Stimulated activated CD4-positive, alpha-beta T cell treated with anti-CD3 and anti-CD28 coated beads, TNF-alpha, amount 100 ng/mL, for 24 hours (primary cell): ENCODE results near the gene YBX1.
"Not testable (repeated sequence)": the region's sequence is repeated elsewhere in the genome, so short reads cannot be mapped to it uniquely, and the experiment has no call there.

Experiments used
- DNase-seq, 3 experiments: peaks; one replicate each; pipeline ENCODE4 v3.0.0-alpha.2; 2020; ENCODE audit warnings: low read depth in 3 of 3

The YBX1 gene

GRCh38 chr1:42748021-42748420, 65.8 kb downstream of the YBX1 start:
- no peak for DNase-seq

- no peak for DNase-seq
Measured at GRCh38 chr1:42748461-42749410, 66.5 kb downstream of the YBX1 start.

- DNase-seq: no peak
Measured at GRCh38 chr1:42750041-42750440, 67.8 kb downstream of the YBX1 start.

- DNase-seq: not testable (repeated sequence)
Measured at GRCh38 chr1:42751511-42752070, 69.4 kb downstream of the YBX1 start.

- no peak for DNase-seq
Measured at GRCh38 chr1:42752284-42752683, 70.1 kb downstream of the YBX1 start.

- DNase-seq: no peak
Measured at GRCh38 chr1:42753070-42753469, 70.9 kb downstream of the YBX1 start.
